ENCODE measurements around the gene TRIM7. TPM values are rescaled to one million over a fixed set of nuclear protein-coding genes. Genes with fewer than 3 reads are reported as not detected.
A peak's percentile ranks its signal among the peaks of the same experiment; 100 is the strongest.

The TRIM7 gene
- total and polyA plus RNA-seq, 9 of the 15 experiments (the other 6 are each of a cell fraction or from before 2014, with no cell fraction given) = 2.6 to 14.9 (median 8.9) TPM

- TF ChIP-seq NBN (IDR thresholded peaks at IDR 0.05; ENCODE audit: low read depth) (peak; percentile 57; the same call in 1 of the 2 replicates), ZBTB26 (CRISPR knock-in tag; IDR thresholded peaks at IDR 0.05) (0 out of 2 replicates have a peak, but pooled peaks have one; percentile 35), SAP30 (IDR thresholded peaks at IDR 0.05; ENCODE audit: borderline replicate concordance, insufficient read depth, low read depth, low read length, poor library complexity, severe bottlenecking) (peak; percentile 42), HDAC1 (IDR thresholded peaks at IDR 0.05) (peak; percentile 71 to 95), CBFB (CRISPR knock-in tag; IDR thresholded peaks at IDR 0.05) (no peak), CTCF (IDR thresholded peaks at IDR 0.05 in 2 of 3, conservative IDR thresholded peaks at IDR 0.05 in 1 of 3; ENCODE audit: insufficient read depth in 2 of 3, low read depth in 1 of 3, low read length in 3 of 3) (peak in 1 of 3 experiments; percentile 11; a peak in 1 of 6 replicates), ZKSCAN1 (IDR thresholded peaks at IDR 0.05; ENCODE audit: low read depth, low read length) (peak; percentile 56), MTA1 (IDR thresholded peaks at IDR 0.05; ENCODE audit: borderline replicate concordance) (peak; percentile 25; the same call in 1 of the 2 replicates), NKRF (IDR thresholded peaks at IDR 0.05; ENCODE audit: borderline replicate concordance) (0 out of 2 replicates have a peak, but pooled peaks have one; percentile 66), ZBED1 (IDR thresholded peaks at IDR 0.05) (no peak), BRD4 (IDR thresholded peaks at IDR 0.05) (peak; percentile 76; the same call in 1 of the 2 replicates), NRF1 (conservative IDR thresholded peaks at IDR 0.05 in 1 of 2, IDR thresholded peaks at IDR 0.05 in 1 of 2) (peak; percentile 94 to 95)
- TF ChIP-seq, protein P1, sequence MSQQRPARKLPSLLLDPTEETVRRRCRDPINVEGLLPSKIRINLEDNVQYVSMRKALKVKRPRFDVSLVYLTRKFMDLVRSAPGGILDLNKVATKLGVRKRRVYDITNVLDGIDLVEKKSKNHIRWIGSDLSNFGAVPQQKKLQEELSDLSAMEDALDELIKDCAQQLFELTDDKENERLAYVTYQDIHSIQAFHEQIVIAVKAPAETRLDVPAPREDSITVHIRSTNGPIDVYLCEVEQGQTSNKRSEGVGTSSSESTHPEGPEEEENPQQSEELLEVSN (IDR thresholded peaks at IDR 0.05; ENCODE audit: borderline replicate concordance in 1 of 2, extremely low read depth in 1 of 2, insufficient read depth in 1 of 2, insufficient read length in 1 of 2, low read depth in 1 of 2, low read length in 1 of 2, poor library complexity in 1 of 2, severe bottlenecking in 1 of 2) = peak; percentile 71 to 87
Observed at GRCh38 chr5:181191526-181192336, 13.3 kb downstream of the TRIM7 start (continued).
